Measurements from ENCODE around the gene TSSC4. TPM values are rescaled to one million over a fixed set of nuclear protein-coding genes. Genes with fewer than 3 reads are reported as not detected.

TSSC4 gene
- total RNA-seq, 1 experiment from 2014 or later = 47.1 TPM

DNA sequence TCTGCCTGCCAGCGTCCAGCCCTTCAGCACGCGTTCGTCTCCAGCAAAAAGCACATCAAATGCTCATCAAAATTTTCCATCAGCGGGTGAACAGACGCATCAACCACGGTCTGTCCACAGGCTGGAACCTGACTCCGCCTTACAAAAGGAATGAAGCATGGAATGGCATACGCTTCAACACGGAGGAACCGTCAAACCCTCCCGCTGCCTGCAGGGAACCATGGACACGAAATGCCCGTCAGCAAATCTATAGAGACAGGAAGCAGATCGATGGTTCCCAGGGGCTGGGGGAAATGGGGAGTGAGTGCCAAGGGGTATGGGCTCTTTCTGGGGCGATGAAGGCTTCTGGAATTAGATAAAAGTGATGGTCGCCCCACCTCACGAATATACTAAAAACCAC lies 16.2 kb downstream of the TSSC4 start (continued):
- TF ChIP-seq, protein P1, sequence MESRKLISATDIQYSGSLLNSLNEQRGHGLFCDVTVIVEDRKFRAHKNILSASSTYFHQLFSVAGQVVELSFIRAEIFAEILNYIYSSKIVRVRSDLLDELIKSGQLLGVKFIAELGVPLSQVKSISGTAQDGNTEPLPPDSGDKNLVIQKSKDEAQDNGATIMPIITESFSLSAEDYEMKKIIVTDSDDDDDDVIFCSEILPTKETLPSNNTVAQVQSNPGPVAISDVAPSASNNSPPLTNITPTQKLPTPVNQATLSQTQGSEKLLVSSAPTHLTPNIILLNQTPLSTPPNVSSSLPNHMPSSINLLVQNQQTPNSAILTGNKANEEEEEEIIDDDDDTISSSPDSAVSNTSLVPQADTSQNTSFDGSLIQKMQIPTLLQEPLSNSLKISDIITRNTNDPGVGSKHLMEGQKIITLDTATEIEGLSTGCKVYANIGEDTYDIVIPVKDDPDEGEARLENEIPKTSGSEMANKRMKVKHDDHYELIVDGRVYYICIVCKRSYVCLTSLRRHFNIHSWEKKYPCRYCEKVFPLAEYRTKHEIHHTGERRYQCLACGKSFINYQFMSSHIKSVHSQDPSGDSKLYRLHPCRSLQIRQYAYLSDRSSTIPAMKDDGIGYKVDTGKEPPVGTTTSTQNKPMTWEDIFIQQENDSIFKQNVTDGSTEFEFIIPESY (IDR thresholded peaks at IDR 0.05; ENCODE audit: extremely low read depth, insufficient replicate concordance, low read length) = no peak
- TF ChIP-seq FOSL1 (IDR thresholded peaks at IDR 0.05; ENCODE audit: low read depth) = no peak

DNA sequence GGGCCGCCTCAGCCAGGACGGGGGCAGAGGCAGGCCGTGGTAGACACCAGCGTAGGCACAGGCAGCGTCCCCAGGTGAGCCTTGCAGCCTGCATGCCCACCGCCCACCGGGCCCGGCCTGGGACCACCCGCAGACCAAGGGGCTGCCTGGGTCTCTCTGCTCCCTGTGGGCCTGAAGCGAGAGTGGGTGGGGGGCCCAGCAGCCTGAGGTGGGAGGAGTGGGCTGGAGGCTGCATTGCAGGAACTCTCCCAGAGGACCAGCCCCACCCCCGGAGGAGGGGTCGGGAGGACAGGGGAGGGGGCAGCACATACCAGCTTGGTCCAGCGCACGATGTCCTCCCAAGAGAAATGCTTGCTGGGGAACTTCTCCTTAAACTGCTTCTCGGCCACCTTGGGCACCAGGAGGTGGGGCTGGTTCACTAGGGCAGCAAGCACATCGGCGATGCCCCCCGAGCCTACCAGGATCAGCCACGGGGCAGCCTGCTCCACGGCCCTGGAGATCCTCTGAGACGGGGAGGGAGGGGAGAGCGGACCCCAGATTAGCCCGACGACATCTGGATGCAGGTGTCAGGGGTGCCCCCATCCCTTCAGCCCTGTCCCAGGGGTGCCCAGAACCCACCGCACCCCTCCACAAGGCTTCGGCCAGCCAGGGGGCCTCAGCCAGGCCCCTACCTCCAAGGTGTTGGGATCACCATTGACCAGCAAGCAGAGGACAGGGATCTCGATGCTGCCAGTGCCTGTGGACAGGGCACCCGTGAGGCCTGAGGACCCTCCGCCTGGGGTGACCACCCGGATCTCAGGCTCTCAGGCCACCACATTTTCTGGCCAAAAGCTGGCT lies 17.5 kb downstream of the TSSC4 start:
- H3K9me3 ChIP-seq (ENCODE audit: control insufficient read depth in 1 of 2, insufficient read depth in 1 of 2, low read depth in 1 of 2, low read length in 2 of 2) = no peaks in the 10 kb centered on the region
- no peaks in the 10 kb centered on the region for H3K79me2 ChIP-seq (ENCODE audit: insufficient read depth, low read length)
- no peak overlapping the region for H3K4me3 ChIP-seq (replicated peaks in 1 of 2; ENCODE audit: low read depth in 1 of 2, low read length in 2 of 2)
- no peak for TF ChIP-seq JUND (IDR thresholded peaks at IDR 0.05)
- no peak for TF ChIP-seq CEBPB (IDR thresholded peaks at IDR 0.05; ENCODE audit: low read depth)
- TF ChIP-seq, protein P2, sequence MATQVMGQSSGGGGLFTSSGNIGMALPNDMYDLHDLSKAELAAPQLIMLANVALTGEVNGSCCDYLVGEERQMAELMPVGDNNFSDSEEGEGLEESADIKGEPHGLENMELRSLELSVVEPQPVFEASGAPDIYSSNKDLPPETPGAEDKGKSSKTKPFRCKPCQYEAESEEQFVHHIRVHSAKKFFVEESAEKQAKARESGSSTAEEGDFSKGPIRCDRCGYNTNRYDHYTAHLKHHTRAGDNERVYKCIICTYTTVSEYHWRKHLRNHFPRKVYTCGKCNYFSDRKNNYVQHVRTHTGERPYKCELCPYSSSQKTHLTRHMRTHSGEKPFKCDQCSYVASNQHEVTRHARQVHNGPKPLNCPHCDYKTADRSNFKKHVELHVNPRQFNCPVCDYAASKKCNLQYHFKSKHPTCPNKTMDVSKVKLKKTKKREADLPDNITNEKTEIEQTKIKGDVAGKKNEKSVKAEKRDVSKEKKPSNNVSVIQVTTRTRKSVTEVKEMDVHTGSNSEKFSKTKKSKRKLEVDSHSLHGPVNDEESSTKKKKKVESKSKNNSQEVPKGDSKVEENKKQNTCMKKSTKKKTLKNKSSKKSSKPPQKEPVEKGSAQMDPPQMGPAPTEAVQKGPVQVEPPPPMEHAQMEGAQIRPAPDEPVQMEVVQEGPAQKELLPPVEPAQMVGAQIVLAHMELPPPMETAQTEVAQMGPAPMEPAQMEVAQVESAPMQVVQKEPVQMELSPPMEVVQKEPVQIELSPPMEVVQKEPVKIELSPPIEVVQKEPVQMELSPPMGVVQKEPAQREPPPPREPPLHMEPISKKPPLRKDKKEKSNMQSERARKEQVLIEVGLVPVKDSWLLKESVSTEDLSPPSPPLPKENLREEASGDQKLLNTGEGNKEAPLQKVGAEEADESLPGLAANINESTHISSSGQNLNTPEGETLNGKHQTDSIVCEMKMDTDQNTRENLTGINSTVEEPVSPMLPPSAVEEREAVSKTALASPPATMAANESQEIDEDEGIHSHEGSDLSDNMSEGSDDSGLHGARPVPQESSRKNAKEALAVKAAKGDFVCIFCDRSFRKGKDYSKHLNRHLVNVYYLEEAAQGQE (IDR thresholded peaks at IDR 0.05; ENCODE audit: low read depth) = no peak
- ChIA-PET CTCF (interaction anchor here (5.5 kb wide), 1 partner anchor 113 kb away, joined by 225 read pairs; no protein-coding TSS in a partner anchor), POLR2A (no interaction called here), RAD21 (ENCODE audit: low non-redundant PET in 1 of 2, low total read pairs in 2 of 2, uncharacterized antibody in 2 of 2, unreplicated experiment in 2 of 2) (interaction anchor here in 1 of 2 experiments (3.7 kb wide), 1 partner anchor 113 kb away, joined by 56 read pairs; no protein-coding TSS in a partner anchor)
- no peak overlapping the region for H2AFZ ChIP-seq (ENCODE audit: low read depth, low read length, poor library complexity, severe bottlenecking)
- H3K27me3 ChIP-seq (ENCODE audit: insufficient read depth, low read length) = no peaks in the 10 kb centered on the region
- H3K36me3 ChIP-seq (ENCODE audit: control insufficient read depth in 1 of 2, insufficient read depth in 2 of 2, low read length in 2 of 2) = no peaks in the 10 kb centered on the region
- DNase-seq (ENCODE audit: low read depth, low spot score) (no peak), ATAC-seq (no peak)
- H3K9ac ChIP-seq (ENCODE audit: low read length) = no peak overlapping the region
- H4K20me1 ChIP-seq (ENCODE audit: insufficient read depth) = no peaks in the 10 kb centered on the region
- no TSS peak for BruUV-seq (replicated peaks)
- no peak overlapping the region for H3K4me2 ChIP-seq (ENCODE audit: low read length)
- H3K9me2 ChIP-seq (ENCODE audit: insufficient read depth) = no peaks in the 10 kb centered on the region
- peaks cover 0 to 13% of the 10 kb centered on the region in 2 experiments; a peak in 2 of 4 replicates for H3K4me1 ChIP-seq (ENCODE audit: control insufficient read depth in 1 of 2, insufficient read depth in 2 of 2, low read length in 2 of 2)
- H3K27ac ChIP-seq (ENCODE audit: low read depth, low read length) = no peak overlapping the region
- intact Hi-C loops (cut with micrococcal nuclease) = no loop called here

Data from HCT116 (cell line).